Measurements from ENCODE around the gene POGK. TPM values are rescaled to one million over a fixed set of nuclear protein-coding genes. Genes with fewer than 3 reads are reported as not detected.
A peak's percentile ranks its signal among the peaks of the same experiment; 100 is the strongest.

The POGK gene
- total RNA-seq, 1 donor from 2014 or later = 42.2 TPM

DNA sequence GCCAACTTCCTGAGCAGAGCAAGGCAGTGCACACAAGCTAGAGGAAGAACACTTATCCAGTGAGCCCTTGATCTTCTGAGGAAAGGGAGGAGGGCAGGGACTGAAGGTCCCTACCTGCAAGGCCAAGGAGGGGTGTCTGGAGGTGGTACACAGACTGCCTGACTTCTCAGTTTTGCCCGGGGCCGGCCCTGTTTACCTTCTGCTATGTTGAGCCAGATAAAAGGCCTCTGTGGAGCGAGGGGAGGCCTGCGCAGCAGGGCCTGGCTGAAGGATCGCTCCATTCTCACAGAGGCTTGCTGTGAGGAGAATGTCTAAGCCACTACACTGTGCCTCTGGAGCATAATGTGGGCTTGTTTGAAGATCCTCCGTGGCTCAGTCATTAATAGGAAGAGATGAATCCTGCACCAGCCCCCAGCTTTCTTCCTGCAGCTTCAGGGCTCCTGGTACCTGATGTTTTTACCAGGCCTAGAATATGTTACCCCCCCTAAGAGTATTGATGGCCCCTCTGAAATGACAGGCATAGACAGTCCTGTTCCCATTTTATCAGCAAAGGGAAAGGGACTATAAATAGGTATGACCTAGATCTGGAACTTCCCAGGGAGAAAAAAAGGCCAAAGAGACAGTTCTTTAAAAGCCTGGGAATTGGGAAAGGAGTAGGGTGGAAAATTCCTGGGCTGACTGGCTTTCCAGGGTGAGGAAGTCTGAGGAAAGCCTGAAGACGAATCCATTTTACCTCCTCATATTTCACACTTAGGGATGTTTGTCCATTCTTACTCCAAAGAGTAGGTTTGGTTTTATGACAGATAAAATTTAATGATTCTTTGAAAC, 4.7 kb downstream of the POGK start:
- no peak overlapping the region for H3K4me3 Mint-ChIP-seq (ENCODE audit: unreplicated experiment)
- peaks cover 54% of the 10 kb centered on the region for H3K36me3 Mint-ChIP-seq (ENCODE audit: low read depth, unreplicated experiment)
- H3K27me3 Mint-ChIP-seq (ENCODE audit: unreplicated experiment) = peaks cover 9% of the 10 kb centered on the region
- H3K9me3 Mint-ChIP-seq (ENCODE audit: unreplicated experiment) = no peaks in the 10 kb centered on the region
- H3K4me1 Mint-ChIP-seq (ENCODE audit: unreplicated experiment) = peaks cover 44% of the 10 kb centered on the region
- TF ChIP-seq, protein P1, sequence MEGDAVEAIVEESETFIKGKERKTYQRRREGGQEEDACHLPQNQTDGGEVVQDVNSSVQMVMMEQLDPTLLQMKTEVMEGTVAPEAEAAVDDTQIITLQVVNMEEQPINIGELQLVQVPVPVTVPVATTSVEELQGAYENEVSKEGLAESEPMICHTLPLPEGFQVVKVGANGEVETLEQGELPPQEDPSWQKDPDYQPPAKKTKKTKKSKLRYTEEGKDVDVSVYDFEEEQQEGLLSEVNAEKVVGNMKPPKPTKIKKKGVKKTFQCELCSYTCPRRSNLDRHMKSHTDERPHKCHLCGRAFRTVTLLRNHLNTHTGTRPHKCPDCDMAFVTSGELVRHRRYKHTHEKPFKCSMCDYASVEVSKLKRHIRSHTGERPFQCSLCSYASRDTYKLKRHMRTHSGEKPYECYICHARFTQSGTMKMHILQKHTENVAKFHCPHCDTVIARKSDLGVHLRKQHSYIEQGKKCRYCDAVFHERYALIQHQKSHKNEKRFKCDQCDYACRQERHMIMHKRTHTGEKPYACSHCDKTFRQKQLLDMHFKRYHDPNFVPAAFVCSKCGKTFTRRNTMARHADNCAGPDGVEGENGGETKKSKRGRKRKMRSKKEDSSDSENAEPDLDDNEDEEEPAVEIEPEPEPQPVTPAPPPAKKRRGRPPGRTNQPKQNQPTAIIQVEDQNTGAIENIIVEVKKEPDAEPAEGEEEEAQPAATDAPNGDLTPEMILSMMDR (IDR thresholded peaks at IDR 0.05; ENCODE audit: unreplicated experiment) = no peak
- peak overlapping the region; percentile 8 for H3K27ac Mint-ChIP-seq (ENCODE audit: unreplicated experiment)
- DNase-seq (ENCODE audit: low spot score) = no peak

DNA sequence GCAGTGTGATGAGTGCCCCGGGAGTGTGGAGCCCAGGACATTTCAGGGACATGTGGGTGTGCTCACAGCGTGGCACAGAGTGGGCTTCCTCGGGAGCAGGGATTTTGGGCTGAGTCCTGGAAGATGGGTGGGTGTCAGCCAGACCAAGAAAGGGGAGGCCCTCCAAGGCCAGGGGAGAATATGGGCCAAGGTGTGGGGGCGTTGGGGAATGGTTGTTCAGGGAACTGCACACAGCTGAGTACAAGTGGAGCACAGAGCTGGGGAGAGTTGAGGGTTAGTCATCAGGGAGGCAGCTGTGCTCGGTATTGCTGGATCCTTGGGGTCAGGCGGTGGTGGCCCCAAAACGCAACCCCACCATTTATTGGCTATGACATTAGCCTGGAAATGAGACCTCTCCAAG, 5.5 kb downstream of the POGK start:
- TF ChIP-seq, protein P1 (IDR thresholded peaks at IDR 0.05; ENCODE audit: unreplicated experiment) = no peak
- H3K9me3 Mint-ChIP-seq (ENCODE audit: unreplicated experiment) = no peaks in the 10 kb centered on the region
- no peak for DNase-seq (ENCODE audit: low spot score)
- peak overlapping the region; percentile 72 for H3K4me3 Mint-ChIP-seq (ENCODE audit: unreplicated experiment)
- H3K27me3 Mint-ChIP-seq (ENCODE audit: unreplicated experiment) = peaks cover 9% of the 10 kb centered on the region
- H3K36me3 Mint-ChIP-seq (ENCODE audit: low read depth, unreplicated experiment) = peaks cover 60% of the 10 kb centered on the region
- peak overlapping the region; percentile 16 for H3K27ac Mint-ChIP-seq (ENCODE audit: unreplicated experiment)
- peaks cover 43% of the 10 kb centered on the region for H3K4me1 Mint-ChIP-seq (ENCODE audit: unreplicated experiment)

DNA sequence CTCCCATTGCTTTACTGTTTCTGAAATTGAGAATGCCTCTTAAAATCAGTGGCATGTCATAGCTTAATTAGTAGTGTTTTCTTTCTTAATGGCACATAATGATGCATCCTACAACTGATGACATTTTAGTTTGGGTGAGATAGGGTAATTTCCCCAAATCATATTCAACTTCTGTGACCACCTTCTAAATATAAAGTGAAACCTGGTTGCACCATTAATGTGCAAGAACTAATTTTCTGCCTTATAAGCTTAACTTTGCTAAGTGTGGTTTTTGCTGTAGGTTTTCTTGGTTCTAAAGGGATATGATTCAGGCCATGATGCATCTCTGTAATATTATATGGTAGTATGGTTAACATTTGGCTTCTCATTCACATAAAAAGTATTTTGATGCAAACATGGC, 8.9 kb downstream of the POGK start:
- DNase-seq (ENCODE audit: low spot score) = no peak
- Mint-ChIP-seq H3K36me3 (ENCODE audit: low read depth, unreplicated experiment) (peaks cover 66% of the 10 kb centered on the region), H3K27me3 (ENCODE audit: unreplicated experiment) (no peaks in the 10 kb centered on the region), H3K4me3 (ENCODE audit: unreplicated experiment) (no peak overlapping the region), H3K9me3 (ENCODE audit: unreplicated experiment) (no peaks in the 10 kb centered on the region), H3K27ac (ENCODE audit: unreplicated experiment) (no peak overlapping the region), H3K4me1 (ENCODE audit: unreplicated experiment) (peaks cover 22% of the 10 kb centered on the region)
- TF ChIP-seq, protein P1 (IDR thresholded peaks at IDR 0.05; ENCODE audit: unreplicated experiment) = no peak

DNA sequence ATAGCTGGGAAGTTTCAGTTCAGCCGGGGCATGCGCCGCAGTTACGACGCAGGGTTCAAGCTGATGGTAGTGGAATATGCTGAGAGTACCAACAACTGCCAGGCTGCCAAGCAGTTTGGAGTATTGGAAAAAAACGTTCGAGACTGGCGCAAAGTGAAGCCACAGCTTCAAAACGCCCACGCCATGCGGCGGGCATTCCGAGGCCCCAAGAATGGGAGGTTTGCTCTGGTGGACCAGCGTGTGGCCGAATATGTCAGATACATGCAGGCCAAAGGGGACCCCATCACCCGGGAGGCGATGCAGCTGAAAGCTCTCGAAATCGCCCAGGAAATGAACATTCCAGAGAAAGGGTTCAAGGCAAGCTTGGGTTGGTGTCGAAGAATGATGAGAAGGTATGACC, 9.9 kb downstream of the POGK start:
- Mint-ChIP-seq H3K4me3 (ENCODE audit: unreplicated experiment) (peak overlapping the region; percentile 31), H3K36me3 (ENCODE audit: low read depth, unreplicated experiment) (peaks cover 67% of the 10 kb centered on the region), H3K9me3 (ENCODE audit: unreplicated experiment) (no peaks in the 10 kb centered on the region), H3K4me1 (ENCODE audit: unreplicated experiment) (peaks cover 13% of the 10 kb centered on the region), H3K27ac (ENCODE audit: unreplicated experiment) (no peak overlapping the region), H3K27me3 (ENCODE audit: unreplicated experiment) (no peaks in the 10 kb centered on the region)
- DNase-seq (ENCODE audit: low spot score) = no peak
- TF ChIP-seq, protein P1 (IDR thresholded peaks at IDR 0.05; ENCODE audit: unreplicated experiment) = no peak

DNA sequence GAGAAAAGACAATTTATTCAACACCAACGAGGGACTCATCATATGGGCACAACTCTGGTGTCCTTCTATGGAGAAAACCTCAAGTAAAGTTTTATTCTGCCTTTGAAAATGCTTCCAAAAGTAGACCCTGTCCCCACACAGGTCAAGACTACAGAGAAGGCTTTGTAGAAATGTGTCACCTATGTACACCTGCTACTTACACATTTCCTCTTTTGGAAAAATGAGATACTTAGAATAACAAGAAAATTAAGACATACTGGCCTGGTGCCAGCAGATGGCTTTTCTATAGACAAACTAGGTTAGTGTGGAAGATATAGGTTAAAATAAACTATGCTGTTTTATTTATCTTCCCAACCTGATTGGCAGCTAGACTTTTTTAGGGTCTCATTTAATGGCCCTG, 13.6 kb downstream of the POGK start:
- DNase-seq (ENCODE audit: low spot score) = no peak
- H3K27ac Mint-ChIP-seq (ENCODE audit: unreplicated experiment) = no peak overlapping the region
- H3K4me1 Mint-ChIP-seq (ENCODE audit: unreplicated experiment) = peaks cover 2% of the 10 kb centered on the region
- peaks cover 42% of the 10 kb centered on the region for H3K36me3 Mint-ChIP-seq (ENCODE audit: low read depth, unreplicated experiment)
- TF ChIP-seq, protein P1 (IDR thresholded peaks at IDR 0.05; ENCODE audit: unreplicated experiment) = no peak
- H3K27me3 Mint-ChIP-seq (ENCODE audit: unreplicated experiment) = peaks cover 2% of the 10 kb centered on the region
- no peak overlapping the region for H3K4me3 Mint-ChIP-seq (ENCODE audit: unreplicated experiment)
- no peaks in the 10 kb centered on the region for H3K9me3 Mint-ChIP-seq (ENCODE audit: unreplicated experiment)
